ENCODE results near the gene BHLHE41. TPM values are rescaled to one million over a fixed set of nuclear protein-coding genes. Genes with fewer than 3 reads are reported as not detected.

BHLHE41 gene
- total RNA-seq, 1 experiment from 2014 or later: 81.0 TPM

- no peaks in the 10 kb centered on the region for H3K79me2 ChIP-seq (ENCODE audit: low read length)
- H3K9ac ChIP-seq (ENCODE audit: low read length): peak overlapping the region; percentile 47
- H3K9me3 ChIP-seq (ENCODE audit: low read length): no peaks in the 10 kb centered on the region
- H3K27me3 ChIP-seq (ENCODE audit: low read length): no peaks in the 10 kb centered on the region
- no TSS peak for BruUV-seq (replicated peaks)
- TF ChIP-seq EZH2 (IDR thresholded peaks at IDR 0.05; ENCODE audit: low read length, unreplicated experiment) (no peak), EZH2phosphoT487 (IDR thresholded peaks at IDR 0.05; ENCODE audit: borderline replicate concordance, low read length) (no peak), CTCF (conservative IDR thresholded peaks at IDR 0.05; ENCODE audit: low read depth, low read length) (peak; percentile 46)
- intact Hi-C loops (cut with micrococcal nuclease): loop anchor here (1.0 to 2.0 kb wide), 4 partner anchors 23 to 121 kb away; no protein-coding TSS in a partner anchor
- H3K4me3 ChIP-seq (ENCODE audit: low read length): peak overlapping the region; percentile 22
- peak overlapping the region; percentile 76 for H3K4me2 ChIP-seq (ENCODE audit: low read length)
- POLR2A ChIA-PET (ENCODE audit: unreplicated experiment): interaction anchor here (0.6 to 1.9 kb wide), 7 partner anchors 29 to 819 kb away, joined by 3 to 17 read pairs (median 5); partner anchors contain the start of gene BHLHE41
- H3K27ac ChIP-seq (ENCODE audit: low read length): peak overlapping the region; percentile 88
- no peaks in the 10 kb centered on the region for H3F3A ChIP-seq (ENCODE audit: low read length, unreplicated experiment)
- no peaks in the 10 kb centered on the region for H4K20me1 ChIP-seq (ENCODE audit: low read length)
- CTCF ChIA-PET: interaction anchor here (0.6 to 1.4 kb wide), 6 partner anchors 25 to 121 kb away, joined by 3 to 6 read pairs (median 4); no protein-coding TSS in a partner anchor
- H2AFZ ChIP-seq (ENCODE audit: low read length): peak overlapping the region; percentile 63
- peak; percentile 99 for DNase-seq
- ATAC-seq: peak; percentile 95
- H3K9me2 ChIP-seq (replicated peaks; ENCODE audit: low read length): no peaks in the 10 kb centered on the region
- no peaks in the 10 kb centered on the region for H3K36me3 ChIP-seq (ENCODE audit: low read depth, low read length)
- H3K4me1 ChIP-seq (ENCODE audit: insufficient read depth, low read length): peaks cover 37% of the 10 kb centered on the region
Measured at GRCh38 chr12:26153421-26154154, 28.8 kb upstream of the BHLHE41 start.

- no peaks in the 10 kb centered on the region for H3K27me3 ChIP-seq (ENCODE audit: low read length)
- H4K20me1 ChIP-seq (ENCODE audit: low read length): no peaks in the 10 kb centered on the region
- ATAC-seq: peak; percentile 1
- 0 out of 2 replicates have a peak overlapping the region, but pooled peaks have one; percentile 1 for H3K9ac ChIP-seq (ENCODE audit: low read length)
- POLR2A ChIA-PET (ENCODE audit: unreplicated experiment): interaction anchor here (0.6 to 1.9 kb wide), 3 partner anchors 28 to 195 kb away, joined by 6 to 17 read pairs (median 10); partner anchors contain the start of gene BHLHE41
- peak; percentile 43 for DNase-seq
- CTCF ChIA-PET: interaction anchor here (1.1 to 1.4 kb wide), 3 partner anchors 33 to 122 kb away, joined by 4 to 6 read pairs (median 4); no protein-coding TSS in a partner anchor
- H3K36me3 ChIP-seq (ENCODE audit: low read depth, low read length): no peaks in the 10 kb centered on the region
- no peaks in the 10 kb centered on the region for H3K79me2 ChIP-seq (ENCODE audit: low read length)
- no peaks in the 10 kb centered on the region for H3K9me3 ChIP-seq (ENCODE audit: low read length)
- peak overlapping the region; percentile 44 for H2AFZ ChIP-seq (ENCODE audit: low read length)
- no TSS peak for BruUV-seq (replicated peaks)
- no peak for TF ChIP-seq EZH2phosphoT487 (IDR thresholded peaks at IDR 0.05; ENCODE audit: borderline replicate concordance, low read length)
- H3F3A ChIP-seq (ENCODE audit: low read length, unreplicated experiment): no peaks in the 10 kb centered on the region
- H3K27ac ChIP-seq (ENCODE audit: low read length): peak overlapping the region; percentile 67
- no peak overlapping the region for H3K4me3 ChIP-seq (ENCODE audit: low read length)
- peak overlapping the region; percentile 76 for H3K4me2 ChIP-seq (ENCODE audit: low read length)
- intact Hi-C loops (cut with micrococcal nuclease): loop anchor here (1.0 to 2.0 kb wide), 4 partner anchors 24 to 122 kb away; no protein-coding TSS in a partner anchor
- peaks cover 37% of the 10 kb centered on the region for H3K4me1 ChIP-seq (ENCODE audit: insufficient read depth, low read length)
- H3K9me2 ChIP-seq (replicated peaks; ENCODE audit: low read length): no peaks in the 10 kb centered on the region
Measured at GRCh38 chr12:26152507-26153102, 27.8 kb upstream of the BHLHE41 start.

- ChIA-PET CTCF (no interaction called here), POLR2A (ENCODE audit: unreplicated experiment) (no interaction called here)
- Histone ChIP-seq H3K9me2 (replicated peaks; ENCODE audit: low read length) (no peaks in the 10 kb centered on the region), H3K4me1 (ENCODE audit: insufficient read depth, low read length) (peaks cover 37% of the 10 kb centered on the region), H3K9ac (ENCODE audit: low read length) (no peak overlapping the region), H3K27me3 (ENCODE audit: low read length) (no peaks in the 10 kb centered on the region), H3K79me2 (ENCODE audit: low read length) (no peaks in the 10 kb centered on the region), H4K20me1 (ENCODE audit: low read length) (no peaks in the 10 kb centered on the region), H3F3A (ENCODE audit: low read length, unreplicated experiment) (no peaks in the 10 kb centered on the region), H3K4me3 (ENCODE audit: low read length) (no peak overlapping the region), H3K36me3 (ENCODE audit: low read depth, low read length) (no peaks in the 10 kb centered on the region), H2AFZ (ENCODE audit: low read length) (peak overlapping the region; percentile 2; the same call in 1 of the 2 replicates), H3K9me3 (ENCODE audit: low read length) (no peaks in the 10 kb centered on the region), H3K27ac (ENCODE audit: low read length) (no peak overlapping the region), H3K4me2 (ENCODE audit: low read length) (no peak overlapping the region)
- BruUV-seq (replicated peaks): no TSS peak
- TF ChIP-seq CTCF (conservative IDR thresholded peaks at IDR 0.05; ENCODE audit: low read depth, low read length) (no peak), EZH2 (IDR thresholded peaks at IDR 0.05; ENCODE audit: low read length, unreplicated experiment) (no peak), EZH2phosphoT487 (IDR thresholded peaks at IDR 0.05; ENCODE audit: borderline replicate concordance, low read length) (no peak)
- intact Hi-C loops (cut with micrococcal nuclease): no loop called here
- ATAC-seq (no peak), DNase-seq (no peak)
Measured at GRCh38 chr12:26150736-26151450, 26.1 kb upstream of the BHLHE41 start.

Measured in PC-3 (cell line).